Mammary epithelial cell (primary cell): ENCODE measurements around the gene LRCOL1.

Experiments used
- CTCF ChIP-seq, 2 donors: IDR thresholded peaks in 1 of 2; conservative IDR thresholded peaks in 1 of 2; 2 replicates each; pipeline ENCODE4 v1.5.1; 2011 to 2012; ENCODE audit warnings: inconsistent platforms in 2 of 2, low read length in 2 of 2, mild to moderate bottlenecking in 2 of 2, control low read depth in 1 of 2, low read depth in 1 of 2; ENCODE audit not compliant: insufficient read depth in 1 of 2; ENCODE audit errors: extremely low read depth in 1 of 2
- EZH2 ChIP-seq: IDR thresholded peaks from 2 replicates; pipeline ENCODE4 v1.6.1; 2012; ENCODE audit warnings: low read length, inconsistent platforms, borderline replicate concordance

GRCh38 chr12:132572801-132573760 is 37.3 kb downstream of the LRCOL1 start:
- TF ChIP-seq CTCF (conservative IDR thresholded peaks at IDR 0.05 in 1 of 2, IDR thresholded peaks at IDR 0.05 in 1 of 2; ENCODE audit: extremely low read depth in 1 of 2, insufficient read depth in 1 of 2, low read depth in 1 of 2, low read length in 2 of 2): no peak
- TF ChIP-seq EZH2: no peak
